ENCODE measurements around the gene SHF.

DNA sequence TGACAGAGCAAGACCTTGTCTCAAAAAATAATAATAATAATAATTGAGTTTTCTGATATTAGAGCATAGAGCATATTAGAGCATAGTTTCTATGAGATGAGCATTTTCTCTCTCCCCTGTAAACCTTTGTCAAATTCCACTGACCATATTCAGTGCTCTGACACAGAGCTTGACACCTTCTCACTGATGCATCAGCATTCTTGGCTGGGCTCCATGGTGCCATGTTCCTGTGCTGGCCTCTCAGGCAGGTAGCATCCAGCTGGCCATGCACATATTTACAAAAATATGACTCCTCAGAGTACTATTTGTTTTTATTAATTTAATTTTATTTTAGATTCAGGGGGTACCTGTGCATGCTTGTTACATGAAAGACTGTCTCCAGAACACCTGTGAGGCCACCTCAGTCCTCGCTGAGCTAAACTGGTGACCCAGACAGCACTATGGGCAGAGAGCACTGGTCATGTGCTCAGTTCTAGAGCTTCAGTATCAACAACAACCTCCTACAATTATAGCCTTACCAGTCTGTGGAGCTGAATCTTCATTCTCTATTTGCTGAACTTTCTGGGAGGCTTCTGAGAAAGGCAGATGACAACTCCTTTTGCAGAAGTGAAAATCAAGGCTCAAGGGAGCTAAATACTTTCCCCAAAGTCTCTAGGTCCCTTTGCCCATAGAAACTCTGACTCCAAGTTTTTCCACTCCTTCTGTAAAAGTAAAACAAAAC is 42.6 kb upstream of the SHF start:
- TF ChIP-seq TAF1 (IDR thresholded peaks at IDR 0.05; ENCODE audit: borderline replicate concordance, low read depth, low read length) (no peak), POLR2A (IDR thresholded peaks at IDR 0.05; ENCODE audit: low read depth, low read length) (no peak), POLR2AphosphoS5 (IDR thresholded peaks at IDR 0.05; ENCODE audit: low read depth, low read length) (no peak)

Data from GM12892 (cell line).